HG03521 (cell line): ENCODE data around the gene SLC4A4.

Experiments
- ATAC-seq: cut with Tn5 transposase; IDR thresholded peaks from one replicate; pipeline ENCODE4 v1.9.1; 2021; ENCODE audit warnings: mild to moderate bottlenecking, moderate library complexity; ENCODE audit not compliant: unreplicated experiment

SLC4A4 gene

GRCh38 chr4:71468116-71468710, 129.4 kb downstream of the SLC4A4 start:
- ATAC-seq = no peak

- ATAC-seq = no peak
These were observed 130.7 kb downstream of the SLC4A4 start for GRCh38 chr4:71469541-71469940.

DNA sequence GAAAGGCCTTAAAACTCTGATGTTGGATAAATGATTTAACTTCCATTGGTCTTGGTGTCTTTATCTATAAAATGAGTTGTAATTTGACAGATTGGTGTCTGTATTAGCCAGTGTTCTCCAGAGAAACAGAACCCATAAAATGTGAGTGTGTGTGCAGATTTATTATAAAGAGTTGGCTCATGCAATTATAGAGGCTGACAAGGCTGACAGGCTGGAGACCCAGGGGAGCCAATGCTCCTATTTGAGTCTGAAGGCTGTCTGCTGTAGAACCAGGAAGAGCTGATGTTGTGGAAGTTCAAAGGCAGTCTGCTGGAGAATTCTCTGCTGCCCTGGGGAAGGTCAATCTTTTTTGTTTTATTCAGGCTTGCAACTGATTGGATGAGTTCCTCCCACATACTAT, 131.7 kb downstream of the SLC4A4 start:
- ATAC-seq = no peak

DNA sequence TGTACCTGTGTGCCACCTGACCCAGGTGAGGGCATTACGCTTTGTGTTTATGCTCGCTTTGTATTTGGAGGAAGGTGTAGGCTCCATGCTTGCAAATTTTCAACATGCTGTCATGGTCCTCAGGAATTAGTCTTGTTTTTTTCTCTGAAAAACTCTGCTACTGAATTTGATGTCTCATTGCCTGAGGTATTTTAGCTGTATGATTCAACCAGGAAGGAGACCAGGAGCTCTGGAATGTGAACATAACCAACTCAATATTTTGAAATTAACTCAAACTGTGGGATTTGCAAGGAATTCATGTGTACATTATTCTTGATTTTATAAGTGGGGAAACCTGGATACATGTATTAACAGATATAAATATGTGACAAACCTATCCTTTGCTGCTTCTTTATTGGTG, 134.1 kb downstream of the SLC4A4 start:
- no peak for ATAC-seq

GRCh38 chr4:71473541-71474240, 134.9 kb downstream of the SLC4A4 start:
- no peak for ATAC-seq

DNA sequence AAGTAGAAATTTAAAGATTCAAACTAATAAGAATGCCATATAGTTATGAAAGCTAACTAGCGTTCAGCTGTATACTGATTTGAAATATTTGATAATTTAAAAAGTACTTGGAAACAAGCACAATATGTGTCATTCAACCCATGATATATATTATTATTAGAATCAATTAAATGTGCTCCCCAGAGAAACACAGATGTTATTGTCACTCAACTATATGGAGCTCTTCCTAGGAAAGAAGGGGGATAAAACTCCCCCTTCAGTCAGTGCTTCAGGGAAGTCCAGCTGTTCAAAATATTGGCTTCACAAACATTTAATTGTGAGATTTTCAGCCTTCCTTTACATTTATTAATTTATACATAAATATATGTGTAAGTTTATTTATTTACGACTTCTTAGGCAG, 135.9 kb downstream of the SLC4A4 start:
- no peak for ATAC-seq

DNA sequence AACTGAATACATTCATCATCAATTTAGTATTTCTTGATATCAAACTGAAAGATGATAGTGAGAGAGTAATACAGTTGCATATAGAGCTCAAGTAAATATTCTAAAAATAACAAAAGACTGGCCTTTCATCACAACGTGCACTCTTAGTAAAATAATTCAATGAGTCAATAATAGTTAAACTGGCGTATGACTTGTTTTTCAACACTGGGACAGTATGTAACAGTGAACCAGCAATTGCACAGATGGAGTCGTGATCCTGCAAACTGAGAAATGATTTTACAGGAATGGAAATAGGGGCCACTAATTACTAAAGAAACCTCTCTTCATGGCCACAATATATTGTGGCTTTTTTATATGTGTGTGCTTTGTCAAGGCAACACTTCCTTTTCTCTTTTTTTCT, 137.4 kb downstream of the SLC4A4 start:
- no peak for ATAC-seq

GRCh38 chr4:71486550-71487343, 147.9 kb downstream of the SLC4A4 start:
- no peak for ATAC-seq

DNA sequence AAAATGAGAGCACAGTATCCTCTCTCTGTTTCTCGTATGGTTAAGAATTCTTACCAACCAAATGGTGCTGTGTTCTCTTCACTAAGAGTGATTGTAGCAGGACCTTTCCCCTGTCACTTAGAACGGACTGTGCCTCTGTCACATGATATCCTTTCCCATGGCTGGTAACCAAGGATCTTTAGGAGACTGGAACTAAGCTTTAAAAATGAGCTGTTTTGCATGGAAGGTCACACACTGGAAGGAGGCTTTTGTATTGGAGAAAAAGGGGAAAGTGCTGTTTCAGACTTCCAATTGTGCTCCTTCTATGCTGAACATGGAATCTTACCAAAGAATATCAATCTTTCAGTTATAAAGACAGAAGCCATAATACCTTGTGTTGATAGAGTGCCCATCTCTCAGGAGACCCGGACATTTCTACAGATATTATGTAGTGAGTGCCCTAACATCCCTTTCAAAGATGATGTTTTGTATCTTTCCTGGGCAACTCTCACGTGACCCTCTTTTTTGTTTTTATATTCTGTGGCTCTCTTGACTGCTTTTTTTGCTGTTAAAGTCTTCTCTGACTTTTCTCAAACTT, 148.6 kb downstream of the SLC4A4 start:
- ATAC-seq = no peak

DNA sequence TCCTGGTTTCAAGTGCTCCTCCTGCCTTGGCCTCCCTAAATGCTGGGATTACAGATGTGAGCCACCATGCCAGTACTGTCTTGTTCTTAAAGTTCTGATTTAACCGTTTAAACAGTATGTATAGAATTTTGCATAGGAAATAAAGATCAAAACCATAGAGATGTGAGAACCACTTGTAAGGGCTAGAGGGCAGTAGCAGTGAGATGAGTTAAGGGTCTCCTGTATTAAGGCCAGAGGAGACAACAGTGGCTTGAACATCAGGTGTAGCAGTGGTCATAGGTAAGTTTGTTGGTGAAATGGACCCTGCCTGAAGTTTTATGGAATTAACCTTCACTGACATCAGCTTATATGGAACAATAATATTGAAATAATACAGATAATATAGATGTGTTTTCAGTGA, 155.7 kb downstream of the SLC4A4 start:
- ATAC-seq = no peak

DNA sequence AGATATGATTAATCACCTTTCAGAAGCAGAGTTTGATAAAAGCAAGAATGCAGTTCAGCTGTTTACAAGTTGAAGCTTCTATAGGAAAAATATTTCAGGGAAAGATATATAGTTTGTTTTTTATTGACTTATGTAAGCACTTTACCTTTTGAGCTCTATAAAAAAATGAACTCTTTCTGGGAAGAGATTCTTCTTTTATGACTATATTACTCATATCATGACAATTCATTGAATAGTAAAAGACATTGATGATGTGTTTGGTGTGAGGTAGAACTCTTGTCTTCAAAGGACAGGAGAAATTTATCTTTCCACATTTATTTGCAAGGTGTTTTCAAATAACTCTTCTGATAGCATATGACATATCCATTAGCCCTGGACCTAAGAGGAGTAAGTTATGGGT, 156.6 kb downstream of the SLC4A4 start:
- ATAC-seq = no peak

DNA sequence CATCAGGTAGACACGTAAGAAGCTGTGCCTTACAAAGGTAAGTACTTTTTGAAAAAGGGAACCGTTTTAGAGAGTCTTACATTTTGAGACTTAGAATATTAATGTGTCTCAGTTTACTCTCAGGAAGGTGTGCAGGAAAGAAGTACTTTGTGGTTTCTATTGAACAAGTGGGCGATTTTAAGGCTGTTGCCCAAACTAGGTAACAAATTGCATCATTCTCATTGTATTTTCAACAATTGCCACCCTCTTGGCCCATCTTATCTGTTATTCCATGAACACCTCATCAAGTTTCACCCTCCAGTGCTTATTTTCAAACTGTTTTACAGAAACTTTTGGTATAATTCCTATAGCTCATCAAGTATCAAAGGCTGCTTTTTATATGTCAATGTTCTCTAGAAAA, 158.3 kb downstream of the SLC4A4 start:
- ATAC-seq = no peak

- ATAC-seq = no peak
These were observed 159.2 kb downstream of the SLC4A4 start for GRCh38 chr4:71498002-71498401.

DNA sequence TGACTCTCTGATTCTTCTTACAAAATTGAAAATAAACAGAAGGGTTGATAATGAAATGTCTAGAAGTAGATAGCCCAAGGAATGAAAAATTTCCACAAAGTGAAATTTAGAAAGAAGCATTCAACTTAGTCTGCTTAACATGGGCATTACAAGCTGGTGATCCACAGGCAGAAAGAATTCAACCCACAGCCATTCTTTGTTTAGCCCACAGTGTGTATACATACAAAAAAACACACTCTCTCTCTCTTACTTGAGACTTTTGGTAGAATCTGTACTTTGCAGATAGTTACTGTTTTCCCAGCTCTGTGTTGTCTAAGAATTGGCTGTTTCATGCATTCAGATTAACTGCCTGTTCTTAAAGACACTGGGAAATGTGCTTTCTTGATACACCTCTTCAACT, 159.8 kb downstream of the SLC4A4 start:
- ATAC-seq = no peak

- ATAC-seq = no peak
These were observed 163.2 kb downstream of the SLC4A4 start for GRCh38 chr4:71501992-71502391.

DNA sequence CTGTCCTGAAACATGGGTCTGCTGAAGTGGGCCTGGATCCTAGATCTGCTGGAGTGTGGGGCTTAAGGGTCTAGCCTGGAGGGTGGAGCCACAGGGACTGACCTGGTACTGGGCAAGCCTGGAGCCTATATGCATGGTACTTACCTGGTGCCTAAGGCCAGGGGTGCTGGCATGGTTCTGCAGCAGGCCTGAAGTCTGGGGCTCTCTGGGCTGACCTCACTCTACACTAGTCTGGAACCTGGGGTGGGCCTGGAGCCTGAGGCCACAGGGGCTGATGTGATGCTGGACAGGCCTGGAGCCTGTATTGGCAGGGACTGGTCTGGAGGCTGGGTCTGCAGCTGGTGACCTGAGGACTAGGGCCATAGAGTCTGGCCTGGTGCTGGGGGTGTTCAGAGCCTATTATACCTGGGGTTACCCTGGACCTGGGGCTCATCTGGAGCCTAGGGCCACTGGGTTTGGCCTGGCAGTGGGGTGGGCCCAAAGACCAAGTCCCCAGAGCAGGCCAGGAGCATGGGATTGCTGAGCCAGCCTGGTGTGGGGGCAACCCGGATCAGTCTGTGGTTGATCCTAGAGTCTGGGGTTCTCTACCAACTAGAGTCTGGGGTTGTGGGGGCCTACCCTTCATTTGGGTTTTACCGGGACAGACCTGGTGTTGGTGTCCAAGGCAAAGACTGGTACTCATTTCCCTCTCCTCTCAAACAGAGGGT, 179.6 kb downstream of the SLC4A4 start:
- ATAC-seq = no peak

DNA sequence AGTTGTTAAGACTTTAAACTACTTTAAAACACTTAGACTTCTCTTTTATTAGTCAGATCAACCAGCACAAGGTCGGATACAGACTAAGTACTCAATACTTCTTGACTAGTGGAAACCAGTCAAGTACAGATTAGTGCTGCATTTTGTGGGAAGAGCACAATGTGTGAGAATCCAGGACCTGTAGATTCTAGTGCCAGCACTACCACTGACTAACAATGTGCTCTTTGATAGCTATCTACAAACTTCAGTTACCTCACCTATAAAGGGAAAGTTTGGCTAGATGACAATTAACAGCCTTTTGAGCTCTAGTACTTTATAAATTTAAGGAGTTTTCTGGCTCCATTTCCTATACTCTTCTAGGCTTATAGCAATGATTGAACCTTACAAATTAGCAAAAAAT, 181.5 kb downstream of the SLC4A4 start:
- no peak for ATAC-seq

- ATAC-seq = no peak
These were observed 182.0 kb downstream of the SLC4A4 start for GRCh38 chr4:71520850-71521249.

DNA sequence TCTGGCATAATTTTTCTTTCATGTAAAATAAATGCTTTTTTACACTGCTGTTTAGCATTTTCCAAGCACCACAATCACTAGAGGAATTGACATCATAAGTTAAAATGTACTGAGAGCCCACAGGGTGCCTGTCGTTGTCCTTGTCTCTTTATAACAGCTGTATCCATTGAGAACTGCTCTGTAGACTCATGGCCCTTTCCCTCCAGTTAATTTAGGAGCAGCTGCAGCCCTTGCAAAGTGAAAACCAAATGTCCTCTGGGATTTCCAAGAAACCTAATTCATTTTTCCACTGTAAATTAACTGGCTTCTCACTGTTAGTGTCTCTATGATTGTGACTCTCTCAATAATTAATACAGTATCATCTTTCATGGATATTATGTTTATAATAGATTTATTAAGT, 185.9 kb downstream of the SLC4A4 start:
- no peak for ATAC-seq

DNA sequence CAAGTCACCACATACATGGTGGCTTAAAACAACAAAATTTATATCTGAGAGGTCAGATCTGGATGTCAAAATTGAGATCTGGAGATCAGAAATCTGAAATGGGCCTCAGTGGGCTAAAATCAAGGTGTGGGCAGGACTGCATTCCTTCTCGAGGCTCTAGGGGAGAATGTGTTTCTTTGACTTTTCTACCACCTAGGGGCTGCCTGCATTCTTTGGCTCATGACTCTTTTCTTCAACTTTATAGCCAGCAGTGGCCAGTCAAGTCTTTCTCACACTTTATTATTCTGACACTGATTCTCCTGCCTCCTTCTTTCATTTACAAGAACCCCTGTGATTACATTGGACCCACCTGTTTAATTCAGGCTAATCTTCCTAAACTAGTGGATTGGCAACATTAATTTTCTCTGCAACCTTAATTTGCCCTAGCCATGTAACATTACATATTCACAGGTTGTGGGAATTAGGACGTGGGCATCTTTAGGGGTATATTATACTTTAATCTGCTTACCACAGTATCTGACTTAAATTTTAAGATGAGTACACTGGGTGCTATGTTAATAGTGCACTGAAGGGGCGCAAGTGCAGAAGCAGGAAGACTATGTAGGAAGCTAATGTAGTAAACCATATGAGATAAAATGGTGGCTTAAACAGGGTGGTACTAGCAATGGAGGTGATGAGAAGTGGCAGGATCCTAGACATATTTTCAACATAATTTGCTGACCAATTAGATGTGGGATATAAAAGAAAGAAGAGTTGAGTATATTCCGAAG, 188.0 kb downstream of the SLC4A4 start:
- ATAC-seq = peak; percentile 56
